HUDEP-2 (cell line): ENCODE measurements around the gene MTHFD1.
A peak's percentile ranks its signal among the peaks of the same experiment; 100 is the strongest.
"Not testable (repeated sequence)": the region's sequence is repeated elsewhere in the genome, so short reads cannot be mapped to it uniquely, and the experiment has no call there.

Experiments
- DNase-seq, 76 experiments: peaks; one replicate each; lab custom pipeline; 2025; ENCODE audit not compliant: unreplicated experiment in 76 of 76; lab: John Stamatoyannopoulos, UW

MTHFD1 gene

DNA sequence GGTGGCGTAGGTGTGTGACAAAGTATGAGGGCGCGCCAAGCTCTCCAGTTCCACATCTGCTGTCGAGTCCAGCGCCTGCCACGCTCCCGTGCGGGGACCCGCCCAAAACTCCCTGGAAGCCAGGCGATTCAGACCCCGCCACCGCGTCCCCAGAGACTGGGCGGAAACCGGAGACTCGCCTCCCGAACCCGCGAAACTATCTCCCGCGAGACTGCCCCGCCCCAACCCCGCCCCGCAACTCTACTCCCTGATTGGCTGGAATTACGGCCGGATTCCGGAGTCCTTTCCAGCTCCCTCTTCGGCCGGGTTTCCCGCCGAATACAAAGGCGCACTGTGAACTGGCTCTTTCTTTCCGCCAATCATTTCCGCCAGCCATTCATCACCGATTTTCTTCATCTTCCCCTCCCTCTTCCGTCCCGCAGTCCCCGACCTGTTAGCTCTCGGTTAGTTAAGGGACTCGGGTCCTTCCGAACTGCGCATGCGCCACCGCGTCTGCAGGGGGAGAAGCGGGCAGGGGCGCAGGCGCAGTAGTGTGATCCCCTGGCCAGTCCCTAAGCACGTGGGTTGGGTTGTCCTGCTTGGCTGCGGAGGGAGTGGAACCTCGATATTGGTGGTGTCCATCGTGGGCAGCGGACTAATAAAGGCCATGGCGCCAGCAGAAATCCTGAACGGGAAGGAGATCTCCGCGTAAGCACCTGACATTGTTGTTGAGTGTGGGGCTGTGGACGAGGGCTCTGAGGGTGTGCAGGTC, at the start of gene MTHFD1:
Gene MTHFD1, plus strand, starts transcription at position 572 of the 751 bp plus-strand sequence. Its CDS starts 75 bp downstream, at position 647.
- DNase-seq: peak in 75 of 76 experiments; percentile 74 to 99 (median 97)

- peak; percentile 22 to 96 (median 90) for DNase-seq
These were observed 49.4 kb upstream of the MTHFD1 start for GRCh38 chr14:64338616-64339316.

- peak in 1 of 76 experiments; percentile 1 for DNase-seq
These were observed 47.5 kb upstream of the MTHFD1 start for GRCh38 chr14:64340560-64341196.

GRCh38 chr14:64347748-64348147, 40.4 kb upstream of the MTHFD1 start:
- DNase-seq: no peak

- DNase-seq: no peak
These were observed 38.2 kb upstream of the MTHFD1 start for GRCh38 chr14:64349741-64350490.

DNA sequence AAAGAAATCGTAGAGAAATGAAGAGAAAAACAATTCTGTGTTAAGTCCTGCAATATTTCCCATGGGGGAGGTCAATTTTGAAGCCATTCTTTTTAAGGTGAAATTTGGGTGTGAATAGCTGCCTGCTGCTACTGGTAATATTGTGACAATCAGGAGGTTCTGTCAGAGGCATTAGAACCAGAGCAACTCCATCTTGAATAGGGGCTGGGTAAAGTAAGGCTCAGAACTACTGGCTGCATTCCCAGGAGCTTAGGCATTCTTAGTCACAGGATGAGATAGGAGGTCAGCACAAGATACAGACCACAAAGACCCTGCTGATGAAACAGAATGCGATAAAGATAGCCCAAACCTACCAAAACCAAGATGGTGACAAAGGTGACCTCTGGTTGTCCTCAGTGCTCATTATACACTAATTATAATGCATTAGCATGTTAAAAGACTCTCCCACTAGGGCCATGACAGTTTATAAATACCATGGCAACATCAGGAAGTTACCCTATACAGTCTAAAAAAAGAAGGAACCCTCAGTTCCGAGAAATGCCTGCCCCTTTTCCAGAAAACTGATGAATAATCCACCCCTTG, 24.8 kb upstream of the MTHFD1 start:
- peak in 46 of 76 experiments; percentile 2 to 68 (median 36) for DNase-seq

- DNase-seq: peak in 39 of 76 experiments; percentile 1 to 69 (median 22)
These were observed 23.2 kb upstream of the MTHFD1 start for GRCh38 chr14:64364907-64365306.

DNA sequence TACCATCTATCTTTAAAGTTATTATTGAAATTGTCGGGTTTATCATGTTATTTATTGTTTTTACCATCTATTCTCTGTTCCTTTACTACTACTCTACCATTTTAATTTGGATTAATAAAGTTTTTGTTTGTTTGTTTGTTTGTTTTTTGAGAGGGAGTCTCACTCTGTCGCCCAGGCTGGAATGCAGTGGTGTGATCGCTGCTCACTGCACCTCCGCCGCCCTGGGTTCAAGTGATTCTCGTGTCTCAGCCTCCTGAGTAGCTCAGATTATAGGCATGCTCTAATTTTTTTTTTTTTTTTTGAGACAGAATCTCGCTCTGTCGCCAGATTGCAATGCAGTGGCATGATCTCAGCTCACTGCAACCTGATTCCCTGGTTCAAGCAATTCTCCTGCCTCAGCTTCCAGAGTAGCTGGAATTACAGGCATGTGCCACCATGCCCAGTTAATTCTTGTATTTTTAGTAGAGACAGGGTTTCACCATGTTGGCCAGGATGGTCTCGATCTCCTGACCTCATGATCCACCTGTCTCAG, 22.7 kb upstream of the MTHFD1 start:
- DNase-seq: not testable (repeated sequence)

DNA sequence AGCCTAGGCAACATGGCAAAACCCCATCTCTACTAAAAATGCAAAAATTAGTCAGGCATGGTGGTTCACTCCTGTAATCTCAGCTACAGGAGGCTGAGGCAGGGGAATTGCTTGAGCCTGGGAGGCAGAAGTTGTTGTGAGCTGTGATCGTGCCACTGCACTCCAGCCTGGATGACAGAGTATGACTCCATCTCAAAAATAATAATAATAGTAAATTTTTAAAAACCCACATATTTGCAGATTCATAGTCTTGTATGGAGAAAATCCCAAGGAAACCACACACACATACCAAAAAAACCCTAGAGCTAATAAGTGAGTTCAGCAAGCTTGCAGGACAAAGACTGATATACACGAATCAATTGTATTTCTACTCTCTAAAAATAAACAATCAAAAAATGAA, 19.0 kb upstream of the MTHFD1 start:
- DNase-seq: no peak

GRCh38 chr14:64387232-64387781, 846 bp upstream of the MTHFD1 start:
- peak in 15 of 76 experiments; percentile 20 to 71 (median 42) for DNase-seq

DNA sequence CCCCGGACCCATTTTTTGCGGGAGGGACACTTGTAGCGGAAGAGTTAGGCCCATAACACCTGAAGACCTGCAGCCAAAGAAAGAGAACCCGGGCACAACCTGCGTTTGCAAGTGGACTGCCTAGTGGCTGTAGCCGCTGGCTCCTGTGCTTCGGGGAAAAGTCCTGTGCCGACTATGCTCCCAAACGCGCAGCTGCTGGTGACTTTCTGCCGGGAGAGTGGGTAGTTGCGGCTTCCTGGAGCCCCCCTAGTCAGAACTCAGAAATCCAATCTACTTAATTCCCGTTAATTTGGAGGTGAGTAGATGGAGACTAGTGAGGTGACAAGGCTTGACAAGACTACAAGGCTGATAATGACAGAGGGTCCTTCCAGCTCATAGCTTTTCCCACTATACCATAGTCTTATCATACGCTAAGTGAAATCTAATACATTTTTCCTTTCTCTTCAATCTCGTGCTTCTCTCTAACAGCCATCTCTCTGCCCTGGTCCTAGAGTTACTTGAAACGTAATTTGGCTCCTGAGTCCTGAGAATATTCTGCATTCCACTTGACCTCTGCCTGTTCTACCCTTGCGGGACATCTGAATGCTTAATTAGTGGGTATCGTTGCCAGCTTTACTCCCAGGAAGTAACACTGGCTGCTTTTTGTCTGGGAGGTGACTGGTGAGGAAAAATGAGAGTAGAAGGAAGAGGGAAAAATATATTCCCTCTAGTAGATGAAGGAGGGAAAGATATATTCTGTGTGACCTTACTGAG, 556 bp downstream of the MTHFD1 start:
- peak in 10 of 76 experiments; percentile 18 to 55 (median 31) for DNase-seq

DNA sequence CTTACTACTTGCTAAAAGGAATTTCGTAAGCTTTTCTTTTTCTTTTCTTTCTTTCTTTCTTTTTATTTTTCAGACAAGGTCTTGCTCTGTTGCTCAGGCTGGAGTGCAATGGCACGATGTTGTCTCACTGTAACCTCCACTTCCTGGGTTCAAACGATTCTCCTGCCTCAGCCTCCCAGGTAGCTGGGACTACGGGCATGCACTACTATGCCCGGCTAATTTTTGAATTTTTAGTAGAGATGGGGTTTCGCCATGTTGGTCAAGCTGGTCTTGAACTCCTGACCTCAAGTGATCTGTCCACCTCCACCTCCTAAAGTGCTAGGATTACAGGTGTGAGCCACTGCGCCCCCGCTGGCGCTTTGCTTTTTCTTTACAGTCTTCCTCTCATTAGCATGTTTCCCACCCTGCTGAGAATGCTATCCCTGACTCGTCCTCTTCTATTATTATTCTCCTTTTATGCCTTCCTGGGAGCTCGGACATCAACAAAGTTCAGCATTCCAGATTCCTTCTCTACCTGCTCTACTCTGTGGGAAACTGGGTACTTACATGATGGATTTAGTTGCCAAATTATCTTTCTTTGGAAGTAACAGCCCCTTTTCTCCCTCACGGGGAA, 3.1 kb downstream of the MTHFD1 start:
- DNase-seq: no peak

DNA sequence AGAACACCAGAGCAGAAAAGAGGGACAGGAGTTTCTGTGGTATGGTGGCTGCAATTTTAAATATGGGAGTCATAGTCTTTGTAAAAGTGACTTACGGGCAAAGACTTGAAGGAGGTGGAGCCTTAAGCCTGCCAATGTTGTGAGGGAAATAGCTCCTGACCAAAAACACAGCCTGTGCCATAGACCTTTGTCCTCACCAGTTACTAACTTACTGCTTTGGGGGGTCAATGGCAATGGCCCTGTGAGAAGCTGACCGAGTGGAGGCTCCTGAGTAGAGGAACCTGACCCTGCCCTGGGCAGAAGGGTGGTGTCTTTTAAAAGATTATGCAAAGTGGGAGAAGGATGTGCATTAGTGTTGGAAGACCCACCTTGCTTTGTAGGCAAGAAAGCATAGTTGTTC, 3.8 kb downstream of the MTHFD1 start:
- DNase-seq: no peak

DNA sequence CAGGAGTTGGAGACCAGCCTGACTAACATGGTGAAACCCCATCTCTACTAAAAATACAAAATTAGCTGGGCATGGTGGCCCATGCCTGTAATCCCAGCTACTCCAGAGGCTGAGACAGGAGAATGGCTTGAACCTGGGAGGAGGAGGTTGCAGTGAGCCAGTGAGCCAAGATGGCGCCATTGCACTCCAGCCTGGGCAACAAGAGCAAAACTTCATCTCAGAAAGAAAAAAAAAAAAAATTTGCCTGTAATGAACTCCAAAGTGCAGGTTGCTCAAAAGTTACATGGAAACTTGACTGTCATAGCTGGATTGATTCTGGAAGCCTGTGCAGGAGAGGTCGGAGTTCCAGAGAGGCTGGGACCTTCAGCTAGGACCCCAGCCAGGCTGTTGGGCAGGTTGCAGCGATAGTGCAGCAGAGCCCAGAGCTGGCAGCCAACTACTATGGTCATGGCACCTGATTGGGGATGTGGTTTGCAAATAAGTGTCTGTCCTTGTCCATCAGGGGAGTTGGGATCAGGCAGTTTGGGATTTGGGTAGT, 5.1 kb downstream of the MTHFD1 start:
- not testable (repeated sequence) for DNase-seq

- peak in 32 of 76 experiments; percentile 2 to 61 (median 24) for DNase-seq
These were observed 6.3 kb downstream of the MTHFD1 start for GRCh38 chr14:64394423-64394822.

DNA sequence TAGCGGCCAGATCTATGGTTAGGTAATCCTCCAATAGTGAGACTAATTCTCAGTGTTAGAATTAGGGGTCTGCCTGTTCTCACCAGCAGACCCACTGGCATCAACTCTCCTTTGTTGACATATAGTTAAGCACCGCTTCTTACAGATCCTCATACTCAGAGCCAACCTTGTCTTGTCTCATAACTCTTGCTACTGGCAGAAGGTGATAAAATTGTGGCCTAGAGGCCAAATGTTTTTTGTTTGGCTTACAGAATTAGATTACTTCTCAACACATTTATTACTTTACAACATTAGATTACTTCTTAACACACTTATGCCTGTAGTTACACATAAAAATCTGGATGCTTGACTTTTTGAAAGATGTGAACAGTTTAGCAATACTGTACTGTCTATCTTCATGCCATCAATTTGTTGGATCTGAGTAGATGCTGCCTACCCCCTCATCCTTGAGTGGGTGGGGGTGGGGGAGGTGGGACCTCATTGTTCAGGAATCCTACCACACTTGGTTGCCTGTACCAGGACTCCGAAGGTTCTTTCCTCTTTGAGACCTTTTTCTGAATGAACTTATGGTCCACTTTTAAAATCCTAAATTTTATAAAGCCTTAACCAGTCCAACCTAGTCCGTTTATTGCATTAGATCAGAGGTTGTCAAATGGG, 7.0 kb downstream of the MTHFD1 start:
- DNase-seq: no peak

DNA sequence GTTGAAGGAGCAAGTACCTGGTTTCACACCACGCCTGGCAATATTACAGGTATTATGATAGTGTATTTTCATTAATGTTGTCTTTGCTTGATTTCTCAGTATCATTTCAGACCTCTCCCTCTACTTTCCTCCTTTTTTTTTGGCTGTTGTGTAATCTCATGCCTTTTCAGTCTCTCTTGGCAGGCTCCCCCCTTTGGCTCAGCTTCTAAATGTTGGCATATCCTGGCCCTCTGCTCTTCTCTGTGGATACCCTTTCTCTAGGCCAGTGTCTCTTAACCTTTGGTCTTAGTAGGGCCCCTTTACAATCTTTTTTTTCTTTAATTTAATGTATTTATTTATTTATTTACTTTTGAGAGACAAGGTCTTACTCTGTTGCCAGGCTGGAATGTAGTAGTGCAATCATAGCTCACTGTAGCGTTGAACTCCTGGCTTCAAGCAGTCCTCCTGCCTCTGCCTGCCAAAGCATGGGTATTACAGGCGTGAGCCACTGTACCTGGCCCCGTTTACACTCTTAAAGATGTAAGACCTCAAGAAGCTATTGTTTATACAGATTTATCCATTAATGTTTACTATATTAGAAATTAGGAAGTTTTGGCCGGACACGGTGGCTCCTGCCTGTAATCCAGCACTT, 12.8 kb downstream of the MTHFD1 start:
- no peak for DNase-seq
